WI38 (cell line): ENCODE measurements around the gene KLK15.
"Not testable (repeated sequence)": the region's sequence is repeated elsewhere in the genome, so short reads cannot be mapped to it uniquely, and the experiment has no call there.

Experiments
- H3K4me3 ChIP-seq: 2 replicates; pipeline ENCODE4 v1.5.1; 2011; ENCODE audit warnings: low read depth, mild to moderate bottlenecking, control low read depth, low read length
- TF ChIP-seq, protein P1 (sequence below): IDR thresholded peaks from 2 replicates; pipeline ENCODE4 v1.5.1; 2012; ENCODE audit warnings: low read depth, mild to moderate bottlenecking, control low read depth, low read length

KLK15 gene

DNA sequence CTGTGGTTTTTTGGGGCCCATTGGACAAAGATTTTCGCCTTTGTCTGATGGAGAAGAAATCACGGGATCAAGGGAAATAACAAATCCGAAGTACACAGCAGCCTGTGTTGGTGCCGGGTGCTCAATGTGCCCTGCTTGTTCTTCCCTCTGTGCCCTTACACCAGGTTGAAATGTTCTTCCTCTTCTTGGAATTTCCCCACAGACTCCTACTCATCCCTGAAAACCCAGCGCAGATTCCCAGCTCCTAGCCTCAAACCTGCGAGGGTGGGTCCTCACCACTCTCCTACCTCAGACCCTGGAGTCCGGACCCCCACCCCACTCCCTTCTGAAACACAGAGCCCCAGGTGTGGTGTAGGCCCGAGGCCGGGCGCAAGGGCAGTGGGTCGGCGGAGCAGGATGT is 48.0 kb downstream of the KLK15 start:
- no peak overlapping the region for H3K4me3 ChIP-seq
- TF ChIP-seq, protein P1, sequence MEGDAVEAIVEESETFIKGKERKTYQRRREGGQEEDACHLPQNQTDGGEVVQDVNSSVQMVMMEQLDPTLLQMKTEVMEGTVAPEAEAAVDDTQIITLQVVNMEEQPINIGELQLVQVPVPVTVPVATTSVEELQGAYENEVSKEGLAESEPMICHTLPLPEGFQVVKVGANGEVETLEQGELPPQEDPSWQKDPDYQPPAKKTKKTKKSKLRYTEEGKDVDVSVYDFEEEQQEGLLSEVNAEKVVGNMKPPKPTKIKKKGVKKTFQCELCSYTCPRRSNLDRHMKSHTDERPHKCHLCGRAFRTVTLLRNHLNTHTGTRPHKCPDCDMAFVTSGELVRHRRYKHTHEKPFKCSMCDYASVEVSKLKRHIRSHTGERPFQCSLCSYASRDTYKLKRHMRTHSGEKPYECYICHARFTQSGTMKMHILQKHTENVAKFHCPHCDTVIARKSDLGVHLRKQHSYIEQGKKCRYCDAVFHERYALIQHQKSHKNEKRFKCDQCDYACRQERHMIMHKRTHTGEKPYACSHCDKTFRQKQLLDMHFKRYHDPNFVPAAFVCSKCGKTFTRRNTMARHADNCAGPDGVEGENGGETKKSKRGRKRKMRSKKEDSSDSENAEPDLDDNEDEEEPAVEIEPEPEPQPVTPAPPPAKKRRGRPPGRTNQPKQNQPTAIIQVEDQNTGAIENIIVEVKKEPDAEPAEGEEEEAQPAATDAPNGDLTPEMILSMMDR = no peak

DNA sequence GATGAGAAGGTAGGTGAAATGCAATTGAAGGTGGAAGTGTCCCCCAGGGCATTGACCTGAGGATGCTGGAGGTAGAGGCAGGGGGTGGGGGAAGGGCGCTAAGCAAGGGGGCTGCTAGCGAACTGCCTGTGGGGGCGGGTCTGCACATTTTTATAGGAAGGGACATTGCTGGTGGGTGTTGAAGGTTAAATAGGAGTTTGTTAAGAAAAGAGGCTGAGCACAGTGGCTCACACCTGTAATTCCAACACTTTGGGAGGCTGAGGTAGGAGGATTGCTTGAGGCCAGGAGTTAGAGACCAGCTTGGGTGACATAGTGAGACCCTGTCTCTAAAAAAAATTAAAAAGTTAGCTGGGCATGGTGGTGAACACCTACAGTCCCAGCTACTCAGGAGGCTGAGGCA is 48.7 kb downstream of the KLK15 start:
- TF ChIP-seq, protein P1 = no peak
- no peak overlapping the region for H3K4me3 ChIP-seq

DNA sequence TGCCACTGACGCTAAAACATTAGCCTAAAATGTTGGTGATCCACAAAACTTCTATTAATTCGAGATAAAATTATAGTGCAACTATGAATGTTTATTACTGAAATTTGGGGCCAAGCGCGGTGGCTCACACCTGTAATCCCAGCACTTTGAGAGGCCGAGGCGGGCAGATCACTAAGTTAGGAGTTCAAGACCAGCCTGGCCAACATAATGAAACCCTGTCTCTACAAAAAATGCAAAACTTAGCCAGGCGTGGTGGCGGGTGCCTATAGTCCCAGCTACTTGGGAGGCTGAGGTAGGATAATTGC is 49.6 kb downstream of the KLK15 start:
- not testable (repeated sequence) for H3K4me3 ChIP-seq

DNA sequence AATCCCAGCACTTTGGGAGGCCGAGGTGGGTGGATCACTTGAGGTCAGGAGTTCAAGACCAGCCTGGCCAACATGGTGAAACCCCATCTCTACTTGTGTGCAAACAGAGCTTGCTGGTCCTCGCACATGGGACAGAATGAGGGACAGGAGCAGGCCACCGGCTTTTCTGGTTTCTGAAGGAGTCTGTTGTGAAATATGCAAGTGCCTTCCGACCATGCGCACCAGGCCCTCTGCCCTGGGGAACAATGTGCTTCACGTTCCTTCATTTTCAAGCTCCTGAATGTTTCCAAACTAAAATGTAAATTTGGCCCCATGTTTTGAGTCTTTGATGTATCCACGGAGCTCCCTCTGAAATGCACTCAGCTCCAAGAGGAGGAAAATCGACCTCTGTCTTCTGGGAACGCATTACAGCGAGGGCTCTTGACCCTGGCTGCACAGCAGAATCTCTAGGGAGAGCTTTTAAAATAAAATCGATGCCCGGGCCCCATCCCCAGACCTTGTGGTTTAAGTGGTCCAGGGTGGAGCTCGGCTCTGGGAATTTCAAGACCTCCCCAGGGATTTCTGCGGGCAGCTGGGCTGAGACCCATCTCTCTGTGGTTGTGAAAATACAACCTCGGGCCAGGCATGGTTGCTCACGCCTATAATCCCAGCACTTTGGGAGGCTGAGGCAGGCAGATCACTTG is 52.5 kb downstream of the KLK15 start:
- H3K4me3 ChIP-seq = no peak overlapping the region
- TF ChIP-seq, protein P1 = no peak

DNA sequence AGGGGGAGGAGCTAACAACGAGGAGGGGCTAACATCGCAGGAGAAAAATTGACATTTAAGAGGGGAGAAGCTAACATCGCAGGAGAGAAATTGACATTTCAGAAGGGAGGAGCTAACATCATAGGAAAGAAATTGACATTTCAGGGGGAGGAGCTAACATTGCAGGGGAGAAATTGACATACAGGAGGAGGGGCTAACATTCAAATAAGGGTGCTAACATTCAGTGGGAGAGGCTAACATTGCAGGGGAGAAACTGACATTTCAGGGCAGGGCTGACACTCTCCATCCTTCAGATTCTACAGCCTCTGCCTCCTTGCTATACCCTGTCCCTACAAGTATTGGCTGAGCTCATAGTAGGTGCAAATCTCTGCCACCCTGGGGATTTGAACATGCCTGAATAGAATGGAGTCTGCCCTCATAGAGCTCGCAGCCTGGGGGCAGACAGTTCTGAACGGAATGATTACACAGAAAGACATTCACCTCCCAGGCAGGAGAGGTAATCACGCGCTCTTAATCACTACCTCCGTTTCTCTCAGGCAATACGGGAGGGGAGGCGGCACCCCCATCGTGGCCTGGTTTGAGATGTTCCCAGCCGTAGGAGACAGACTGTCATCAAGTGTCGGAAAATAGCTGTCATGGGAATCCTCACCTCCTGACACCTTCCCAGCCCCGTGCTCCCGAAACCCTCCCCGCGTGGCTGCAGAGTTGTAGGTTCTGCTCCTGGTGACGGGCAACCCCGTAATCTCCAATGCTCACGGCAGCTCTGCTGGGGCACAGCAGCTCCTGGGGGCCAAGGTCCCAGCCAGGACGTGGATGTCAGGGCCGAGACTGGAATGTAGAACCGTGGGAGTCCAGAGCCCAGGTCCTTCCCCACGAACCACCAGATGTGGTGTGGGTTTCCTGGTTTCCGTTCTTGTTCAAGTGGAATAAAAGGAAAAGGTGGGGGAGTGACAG is 53.6 kb downstream of the KLK15 start:
- H3K4me3 ChIP-seq = no peak overlapping the region
- TF ChIP-seq, protein P1 = no peak

DNA sequence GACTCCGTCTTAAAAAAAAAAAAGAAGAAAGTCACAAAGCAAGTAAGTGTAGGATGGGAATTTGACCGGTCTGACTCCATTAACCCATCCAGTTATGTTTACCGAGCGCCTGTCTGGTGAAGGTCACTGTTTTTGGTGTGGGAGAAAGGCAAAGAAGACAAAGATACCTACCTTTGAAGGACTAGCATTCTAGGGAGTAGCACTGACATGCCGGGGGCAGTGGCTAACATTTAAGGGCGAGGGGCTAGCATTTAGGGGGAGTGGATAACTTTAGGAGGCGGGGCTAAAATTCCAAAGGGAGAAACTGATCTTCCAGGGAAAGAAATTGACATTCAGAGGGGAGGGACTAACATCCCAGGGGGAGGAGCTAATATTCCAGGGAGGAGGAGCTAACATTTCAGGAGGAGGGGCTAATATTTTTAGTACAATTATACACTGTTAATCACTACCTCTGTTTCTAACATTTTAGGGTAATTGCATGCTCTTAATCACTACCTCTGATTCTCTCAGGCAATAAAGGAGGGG is 54.4 kb downstream of the KLK15 start:
- TF ChIP-seq, protein P1 = no peak
- H3K4me3 ChIP-seq = no peak overlapping the region

DNA sequence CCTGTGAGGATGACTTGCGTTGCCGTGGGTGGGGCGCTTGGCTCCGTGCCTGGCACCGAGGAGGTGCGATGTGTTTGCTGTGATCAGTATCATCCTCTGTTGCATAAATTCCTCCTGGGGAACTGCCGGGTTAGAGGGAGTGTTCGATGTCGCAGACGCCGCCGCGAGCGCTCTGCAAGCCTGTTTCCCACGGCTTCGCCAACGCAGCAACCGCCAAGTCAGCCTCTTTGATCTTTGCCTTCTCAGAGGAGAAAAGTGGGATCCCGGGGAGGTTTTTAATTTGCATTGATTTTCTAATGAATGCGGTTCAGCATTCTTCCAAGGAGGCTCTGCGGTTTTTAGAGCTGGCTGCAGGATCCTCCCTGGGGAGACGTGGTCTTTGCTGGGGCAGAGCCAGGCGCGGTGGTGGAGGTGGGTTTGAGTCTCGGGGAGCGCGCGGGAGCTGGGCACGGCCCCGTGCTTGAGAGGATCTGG is 55.5 kb downstream of the KLK15 start:
- TF ChIP-seq, protein P1 = no peak
- no peak overlapping the region for H3K4me3 ChIP-seq
